ENCODE measurements around the gene WBP2NL.

Gene WBP2NL

GRCh38 chr22:41979423-41980250, 19.0 kb upstream of the WBP2NL start:
- no peak for DNase-seq

DNA sequence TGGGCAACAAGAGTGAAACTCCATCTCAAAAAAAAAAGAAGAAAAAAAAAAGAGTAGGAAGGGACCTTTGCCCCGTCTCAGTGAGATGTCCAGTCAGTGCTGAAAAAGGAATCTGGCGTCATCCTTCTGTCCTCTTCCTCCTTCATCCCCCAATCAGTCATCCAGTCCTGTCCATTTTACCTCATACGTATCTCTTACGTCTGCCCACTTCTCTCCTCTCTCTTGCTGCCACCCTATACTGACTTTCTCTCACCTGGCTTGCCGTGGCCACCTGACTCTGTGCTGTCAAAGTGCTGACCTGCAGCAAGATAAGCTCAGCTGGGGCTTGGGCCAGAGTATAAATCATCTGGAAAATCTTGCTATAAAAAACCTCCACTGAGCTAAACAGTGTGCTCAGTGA, 15.7 kb upstream of the WBP2NL start:
- DNase-seq, result no peak

- DNase-seq, result no peak
Measured at GRCh38 chr22:41983513-41984405, 14.8 kb upstream of the WBP2NL start.

- no peak for DNase-seq
Measured at GRCh38 chr22:41987276-41987675, 11.3 kb upstream of the WBP2NL start.

DNA sequence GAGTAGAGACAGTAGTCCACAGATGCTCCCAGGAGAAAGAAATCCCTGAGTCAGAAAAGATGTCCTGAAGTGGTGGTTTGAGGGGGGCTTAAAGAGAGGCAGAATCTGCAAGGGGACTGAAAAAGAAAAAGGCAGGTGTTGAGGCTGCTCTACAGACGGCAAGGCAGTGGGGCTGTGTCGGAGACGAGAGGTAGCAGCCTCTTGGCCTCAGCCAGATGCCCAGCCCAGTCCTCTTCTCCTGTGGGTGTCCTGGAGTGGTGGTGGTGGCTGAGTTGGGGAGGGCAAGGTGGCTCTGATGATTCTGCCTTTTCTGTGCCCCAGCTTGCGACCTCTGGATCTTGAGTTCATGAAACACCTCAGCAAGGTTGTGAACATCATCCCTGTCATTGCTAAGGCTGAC, 9.3 kb upstream of the WBP2NL start:
- no peak for DNase-seq

DNA sequence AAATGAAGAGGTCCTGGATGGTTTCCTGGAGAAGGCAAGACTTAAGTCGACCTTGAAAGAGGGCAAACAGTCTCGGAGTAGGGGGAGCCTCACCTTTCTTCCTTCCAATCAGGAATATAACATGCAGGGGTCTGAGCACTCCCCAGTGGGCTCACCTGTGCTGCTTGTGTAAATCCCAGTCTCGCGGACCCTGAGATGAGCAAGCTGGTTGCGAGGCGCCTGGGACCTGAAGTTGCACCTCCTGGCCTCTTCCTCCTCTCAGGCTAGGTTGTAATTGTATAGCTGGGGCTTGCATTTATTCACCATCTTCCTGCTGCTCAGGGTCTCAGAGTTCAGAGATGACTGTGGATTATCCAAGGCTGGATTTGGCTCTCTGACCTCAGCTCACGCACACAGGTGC, 7.5 kb upstream of the WBP2NL start:
- DNase-seq, result no peak

- DNase-seq, result no peak
Measured at GRCh38 chr22:41992496-41992895, 6.1 kb upstream of the WBP2NL start.

DNA sequence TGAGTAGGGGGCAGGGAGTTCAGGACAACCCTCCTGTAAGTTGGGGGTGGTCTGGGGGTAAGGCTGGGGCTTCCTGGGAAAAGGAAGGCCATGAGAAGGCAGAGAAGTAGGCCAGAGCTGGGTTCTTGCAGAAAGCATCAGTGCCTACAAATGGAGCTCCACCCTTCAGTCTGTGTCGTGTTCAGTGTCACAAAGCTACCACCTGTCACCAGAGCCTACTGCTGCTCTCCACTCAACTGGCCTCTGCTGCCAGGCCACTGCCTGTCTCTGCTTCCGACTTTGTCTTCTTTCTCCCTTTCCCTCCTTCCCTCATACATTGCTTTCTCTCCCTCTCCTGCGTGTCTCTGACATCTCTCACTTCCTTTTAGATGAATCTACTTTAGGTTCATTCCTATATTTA, 3.4 kb upstream of the WBP2NL start:
- DNase-seq, result no peak

GRCh38 chr22:41996826-41997225, 1.8 kb upstream of the WBP2NL start:
- DNase-seq, result no peak

GRCh38 chr22:42000466-42000865, 1.9 kb downstream of the WBP2NL start:
- DNase-seq, result no peak

GRCh38 chr22:42001121-42001520, 2.5 kb downstream of the WBP2NL start:
- DNase-seq, result no peak

- no peak for DNase-seq
Measured at GRCh38 chr22:42001706-42002105, 3.1 kb downstream of the WBP2NL start.

GRCh38 chr22:42007922-42008321, 9.3 kb downstream of the WBP2NL start:
- no peak for DNase-seq

- no peak for DNase-seq
Measured at GRCh38 chr22:42010778-42011177, 12.2 kb downstream of the WBP2NL start.

DNA sequence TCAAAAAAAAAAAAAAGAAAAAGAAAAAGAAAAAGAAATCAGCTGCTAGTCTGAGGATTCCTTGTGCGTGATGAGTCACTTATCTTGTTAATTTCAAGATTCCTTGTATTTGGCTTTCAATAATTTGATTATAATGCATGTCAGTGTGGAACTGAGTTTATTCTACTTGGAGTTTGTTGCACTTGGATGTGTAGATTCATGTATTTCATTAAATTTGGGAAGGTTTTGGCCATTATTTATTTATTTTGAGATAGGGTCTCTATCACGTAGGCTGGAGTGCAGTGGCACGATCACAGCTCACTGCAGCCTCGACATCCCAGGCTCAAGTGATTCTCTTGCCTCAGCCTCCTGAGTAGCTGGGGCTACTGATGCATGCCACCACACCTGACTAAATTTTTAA, 14.8 kb downstream of the WBP2NL start:
- no peak for DNase-seq

GRCh38 chr22:42016111-42016510, 17.5 kb downstream of the WBP2NL start:
- no peak for DNase-seq

DNA sequence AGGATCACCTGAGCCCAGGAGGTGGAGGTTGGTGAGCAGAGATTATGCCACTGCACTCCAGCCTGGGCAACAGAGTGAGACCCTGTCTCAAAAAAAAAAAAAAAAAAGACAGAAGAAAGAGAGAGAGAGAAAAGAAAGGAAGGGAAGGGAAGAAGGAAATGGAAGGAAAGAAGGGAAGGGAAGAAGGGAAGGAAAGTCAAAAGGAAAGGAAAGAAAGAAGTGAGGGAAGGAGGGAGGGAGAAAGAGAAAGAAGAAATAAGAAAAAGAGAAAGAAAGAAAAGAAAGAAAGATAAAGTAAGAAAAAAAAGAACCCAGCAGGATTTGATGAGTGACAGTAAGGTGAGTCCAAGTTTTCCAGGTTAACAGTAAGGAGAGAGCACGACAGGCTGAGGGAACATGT, 19.6 kb downstream of the WBP2NL start:
- no peak for DNase-seq

- DNase-seq, result no peak
Measured at GRCh38 chr22:42021571-42021970, 23.0 kb downstream of the WBP2NL start.

- DNase-seq, result no peak
Measured at GRCh38 chr22:42022162-42022847, 23.7 kb downstream of the WBP2NL start.

DNA sequence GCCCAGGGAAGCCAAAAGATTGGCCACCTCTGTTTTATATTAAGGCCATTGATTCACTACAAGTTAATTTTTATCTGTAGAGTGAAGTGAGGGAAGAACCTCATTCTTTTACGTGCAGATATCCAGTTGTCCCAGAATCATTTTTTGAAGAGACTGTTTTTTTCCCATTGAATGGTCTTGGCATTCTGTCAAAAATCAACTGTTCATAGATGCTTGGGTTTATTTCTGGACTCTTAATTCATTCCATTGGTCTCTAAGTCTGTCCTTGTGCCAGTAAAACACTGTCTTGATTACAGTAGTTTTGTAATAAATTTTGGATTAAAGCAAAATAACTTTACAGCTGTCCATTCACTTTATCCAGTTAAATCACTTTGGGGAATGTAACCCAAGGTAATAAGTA, 26.8 kb downstream of the WBP2NL start:
- DNase-seq, result no peak

GRCh38 chr22:42026705-42027104, 28.1 kb downstream of the WBP2NL start:
- no peak for DNase-seq

DNA sequence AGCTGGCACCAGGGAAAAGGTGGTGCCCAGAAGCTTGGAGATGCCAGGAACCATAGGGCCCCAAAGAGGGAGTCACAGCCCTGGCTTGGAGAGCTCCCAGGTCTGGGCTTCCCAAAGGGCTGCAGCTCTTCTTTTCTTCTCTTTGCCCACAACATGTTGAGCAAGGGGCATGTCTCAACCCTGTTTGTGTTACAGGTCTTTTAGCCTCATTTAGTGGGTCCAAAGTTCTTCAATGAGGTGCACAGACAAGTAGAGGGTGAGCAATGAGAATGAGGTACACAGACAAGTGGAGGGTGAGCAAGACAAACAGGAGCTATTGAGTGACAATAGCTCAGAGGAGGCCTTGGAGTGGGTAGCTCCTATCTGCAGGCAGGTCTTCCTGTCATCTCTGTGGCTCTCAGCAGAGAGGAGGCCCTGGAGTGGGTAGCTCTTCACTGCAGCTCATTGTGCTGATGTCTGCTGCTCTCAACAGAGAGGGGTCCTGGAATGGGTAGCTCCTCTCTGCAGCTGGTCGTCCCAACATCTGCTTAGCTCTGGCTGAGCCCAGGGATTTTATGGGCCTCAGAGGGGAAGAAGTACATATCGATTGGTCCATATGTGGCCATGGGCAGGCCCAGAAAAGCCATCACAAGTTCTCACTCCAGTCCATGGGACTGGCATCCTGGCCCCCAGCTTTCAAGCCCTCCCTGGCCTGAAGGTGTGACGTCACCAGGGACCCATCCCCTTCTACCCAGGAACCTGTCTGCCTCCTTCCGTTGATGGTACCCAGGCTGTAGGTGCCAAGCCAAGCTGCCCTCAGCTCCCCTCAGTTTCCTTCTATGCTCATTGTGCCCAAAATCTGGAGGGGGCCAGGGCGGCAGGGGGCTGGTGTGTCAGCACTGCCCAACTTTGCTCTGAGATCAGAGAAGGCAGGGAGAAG, 34.9 kb downstream of the WBP2NL start:
- no peak for DNase-seq
